Stomach (tissue), 4 donors: ENCODE results near the gene CELA2A.

Experiments used
- CTCF ChIP-seq, 7 experiments: fragments of 450-650 bp in 4 of 7; fragments of 200-600 bp in 3 of 7; sonication (generic) in 3 of 7; IDR thresholded peaks; one replicate each; pipeline ENCODE4 v1.5.1; 2016 to 2019; ENCODE audit warnings: antibody characterized with exemption in 7 of 7, control low read depth in 2 of 7, mild to moderate bottlenecking in 1 of 7
- POLR2A ChIP-seq, 4 donors: fragments of 450-650 bp; IDR thresholded peaks; one replicate each; pipeline ENCODE4 v1.6.1; 2016; ENCODE audit warnings: antibody characterized with exemption in 4 of 4, control low read depth in 2 of 4, mild to moderate bottlenecking in 1 of 4, moderate library complexity in 1 of 4
- POLR2AphosphoS5 ChIP-seq, 3 donors: sonication (generic); formaldehyde crosslinking; IDR thresholded peaks; one replicate each; pipeline ENCODE4 v1.6.1; 2016; ENCODE audit warnings: antibody characterized with exemption in 3 of 3

DNA sequence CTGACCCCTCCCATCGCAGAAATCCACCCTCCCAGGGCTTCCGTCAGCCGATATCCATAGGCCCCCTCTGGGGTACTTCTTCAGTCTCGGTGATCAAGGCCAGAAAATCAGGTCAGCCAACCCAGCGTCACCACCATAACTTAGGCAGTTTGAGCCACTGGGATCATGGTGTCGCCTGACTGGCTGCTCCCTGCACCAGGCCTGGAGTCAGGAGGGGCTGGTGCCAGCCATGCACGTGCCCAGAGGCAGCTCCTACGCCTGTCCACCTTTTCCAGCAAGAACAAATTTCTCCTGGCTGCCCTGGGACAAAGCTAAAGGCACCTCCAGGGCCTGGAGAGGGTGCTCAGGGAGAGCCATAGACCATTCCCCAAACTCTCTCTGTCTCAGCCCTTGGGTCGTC is 23.1 kb upstream of the CELA2A start:
- TF ChIP-seq CTCF (IDR thresholded peaks at IDR 0.05) = no peak
- TF ChIP-seq POLR2AphosphoS5 (IDR thresholded peaks at IDR 0.05) = no peak
- TF ChIP-seq POLR2A (IDR thresholded peaks at IDR 0.05) = no peak
